Nucleus accumbens (tissue), 56 donors: ENCODE measurements around the gene ZCCHC9.
"Not testable (repeated sequence)": the region's sequence is repeated elsewhere in the genome, so short reads cannot be mapped to it uniquely, and the experiment has no call there.

ENCODE experiments used
- DNase-seq, 56 donors: peaks; one replicate each; lab custom pipeline; 2025; lab: John Stamatoyannopoulos, UW

ZCCHC9 gene, protein sequence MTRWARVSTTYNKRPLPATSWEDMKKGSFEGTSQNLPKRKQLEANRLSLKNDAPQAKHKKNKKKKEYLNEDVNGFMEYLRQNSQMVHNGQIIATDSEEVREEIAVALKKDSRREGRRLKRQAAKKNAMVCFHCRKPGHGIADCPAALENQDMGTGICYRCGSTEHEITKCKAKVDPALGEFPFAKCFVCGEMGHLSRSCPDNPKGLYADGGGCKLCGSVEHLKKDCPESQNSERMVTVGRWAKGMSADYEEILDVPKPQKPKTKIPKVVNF

DNA sequence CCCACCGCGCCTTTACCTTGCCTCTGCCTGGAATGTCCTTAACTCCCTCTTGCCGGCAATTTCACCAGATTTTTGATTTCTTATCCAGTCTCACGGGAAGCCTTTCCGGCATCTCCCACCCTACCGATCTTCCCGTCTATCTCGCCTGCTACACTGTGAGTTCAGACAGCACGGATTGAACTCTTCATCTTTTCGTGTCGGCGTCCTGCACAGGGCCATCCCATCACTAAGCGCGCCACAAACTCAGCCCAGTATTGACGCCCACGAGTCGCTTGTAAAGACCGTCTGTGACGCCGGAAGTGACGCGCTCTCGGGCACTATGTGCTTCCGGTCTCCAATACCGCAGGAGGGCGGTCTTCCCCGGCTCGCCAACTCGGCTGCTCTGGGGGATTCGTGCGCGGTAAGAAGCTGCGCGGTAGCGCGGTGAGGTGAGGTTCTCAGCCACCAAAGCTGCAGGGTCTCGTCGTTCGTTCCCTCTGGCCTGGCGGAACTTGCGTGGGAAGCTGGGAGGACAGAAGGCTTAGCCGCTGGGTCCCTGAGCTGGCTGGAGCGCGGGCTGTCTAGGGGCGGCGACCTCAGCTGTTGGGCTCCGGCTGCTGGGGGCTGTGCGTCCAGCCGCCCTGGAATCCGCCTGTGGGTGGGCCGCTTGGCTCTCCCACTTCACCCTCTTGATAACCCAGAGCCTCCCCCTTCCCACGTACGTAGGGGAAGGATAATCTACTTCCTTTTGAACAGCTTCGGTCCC lies at the start of gene ZCCHC9:
ZCCHC9 (plus strand) TSS at position 317 of the 745 bp plus-strand sequence. CDS start 3,171 bp downstream, outside the sequence.
- DNase-seq, result peak; percentile 13 to 95 (median 85)

DNA sequence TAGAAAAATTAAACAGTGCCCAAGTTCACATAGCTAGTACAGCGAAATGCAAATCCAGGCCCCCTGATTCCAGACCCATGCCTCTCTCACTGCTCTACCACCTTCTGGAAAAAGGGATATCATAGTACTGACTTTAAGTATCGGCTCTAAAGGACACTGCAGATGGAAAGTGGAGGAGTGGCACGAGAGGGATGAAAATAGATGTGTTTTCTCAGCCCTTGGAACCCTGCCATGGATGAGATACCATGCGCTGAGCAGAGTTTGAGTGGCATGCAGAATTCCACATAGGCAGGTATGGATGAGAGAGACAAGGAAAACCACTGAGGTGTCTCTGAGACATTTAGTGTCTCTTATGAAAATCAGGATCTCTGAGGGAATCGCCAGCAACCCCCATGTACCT lies 49.5 kb upstream of the ZCCHC9 start:
- DNase-seq, result no peak

DNA sequence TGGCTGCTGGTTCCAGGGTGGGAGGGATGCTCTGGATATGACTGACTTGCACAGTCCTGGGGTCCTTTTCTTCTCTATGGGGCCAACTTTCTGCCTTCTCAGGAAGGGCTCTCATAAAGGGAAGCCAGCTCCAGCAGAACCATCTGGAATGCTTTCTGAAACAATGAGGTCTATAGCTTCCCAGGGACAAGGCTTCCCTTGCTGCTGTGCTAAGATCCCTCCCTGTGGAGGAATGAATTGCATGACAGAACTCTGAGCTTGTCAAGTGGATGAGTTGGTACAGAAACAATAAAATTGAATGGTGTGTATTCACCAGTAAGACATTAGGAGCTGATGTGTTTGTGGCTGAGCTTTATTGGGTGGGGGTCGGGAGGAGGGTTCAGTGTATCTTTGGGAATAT lies 48.5 kb upstream of the ZCCHC9 start:
- DNase-seq, result peak in 1 of 56 donors; percentile 31

DNA sequence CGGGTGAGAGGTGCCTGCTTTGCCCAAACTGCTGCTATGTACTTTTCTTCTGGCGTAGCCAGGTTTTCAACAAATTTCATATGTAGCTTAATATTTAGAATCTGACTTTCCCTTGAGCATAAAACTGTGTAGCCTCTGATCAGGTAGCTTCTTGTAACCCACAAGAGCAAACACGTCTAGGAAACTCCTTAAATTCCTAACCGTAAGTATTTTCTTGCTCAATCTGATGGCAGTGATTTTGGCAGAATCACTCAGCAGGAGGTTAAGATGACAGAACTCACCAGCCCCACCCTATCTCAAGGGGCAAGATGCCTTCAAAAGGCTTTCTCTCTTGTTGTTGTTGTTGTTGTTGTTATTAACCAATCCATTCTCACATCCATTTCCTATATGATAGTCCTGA lies 47.5 kb upstream of the ZCCHC9 start:
- DNase-seq, result no peak

DNA sequence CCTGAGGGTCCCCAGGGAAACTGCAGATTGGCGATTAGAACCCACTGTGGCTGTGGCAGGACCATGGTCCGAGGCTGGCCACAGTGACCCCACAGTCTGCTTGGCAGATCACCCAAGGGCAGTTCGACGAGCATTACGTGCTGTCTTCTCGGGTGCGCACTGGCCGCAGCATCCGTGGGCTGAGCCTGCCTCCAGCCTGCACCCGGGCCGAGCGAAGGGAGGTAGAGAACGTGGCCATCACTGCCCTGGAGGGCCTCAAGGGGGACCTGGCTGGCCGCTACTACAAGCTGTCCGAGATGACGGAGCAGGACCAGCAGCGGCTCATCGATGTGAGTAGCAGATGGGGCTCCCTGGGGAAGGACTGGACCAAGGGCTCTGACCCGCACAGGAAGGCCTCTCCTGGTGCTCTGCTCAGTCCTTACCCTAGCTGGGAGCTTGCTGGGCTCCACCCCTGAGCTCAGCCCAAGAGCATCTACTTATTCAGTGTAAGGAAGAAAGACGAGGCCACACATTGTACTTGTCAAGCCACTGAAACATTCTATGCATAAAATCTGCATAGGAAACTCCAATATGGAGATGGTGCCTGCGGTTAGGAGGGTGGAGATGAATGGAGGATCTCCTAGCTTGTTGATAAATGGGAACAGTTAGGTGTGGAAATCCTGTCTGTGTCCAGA lies 46.4 kb upstream of the ZCCHC9 start:
- DNase-seq, result no peak

DNA sequence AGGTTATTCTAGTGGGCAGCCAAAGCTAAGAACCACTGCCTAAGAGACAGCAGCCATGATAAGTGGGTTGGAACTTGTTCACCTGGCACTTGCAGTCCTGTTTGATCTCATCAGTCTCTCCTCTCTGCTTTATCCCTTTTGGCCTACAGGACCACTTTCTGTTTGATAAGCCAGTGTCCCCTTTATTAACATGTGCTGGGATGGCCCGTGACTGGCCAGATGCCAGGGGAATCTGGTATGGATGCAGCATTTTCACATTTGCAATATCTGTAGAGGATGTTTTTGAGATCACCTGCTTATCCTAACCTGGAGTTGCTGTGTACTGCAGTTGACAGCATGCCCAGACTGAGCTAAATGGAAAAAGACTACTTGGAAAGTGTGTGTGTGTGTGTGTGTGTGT lies 44.6 kb upstream of the ZCCHC9 start:
- DNase-seq, result no peak

DNA sequence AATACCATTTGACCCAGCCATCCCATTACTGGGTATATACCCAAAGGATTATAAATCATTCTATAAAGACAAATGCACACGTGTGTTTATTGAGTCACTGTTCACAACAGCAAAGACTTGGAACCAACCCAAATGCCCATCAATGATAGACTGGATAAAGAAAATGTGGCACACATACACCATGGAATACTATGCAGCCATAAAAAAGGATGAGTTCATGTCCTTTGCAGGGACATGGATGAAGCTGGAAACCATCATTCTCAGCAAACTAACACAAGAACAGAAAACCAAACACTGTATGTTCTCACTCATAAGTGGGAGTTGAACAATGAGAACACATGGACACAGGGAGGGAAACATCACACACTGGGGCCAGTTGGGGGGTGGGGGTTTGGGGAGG lies 38.6 kb upstream of the ZCCHC9 start:
- DNase-seq, result not testable (repeated sequence)

DNA sequence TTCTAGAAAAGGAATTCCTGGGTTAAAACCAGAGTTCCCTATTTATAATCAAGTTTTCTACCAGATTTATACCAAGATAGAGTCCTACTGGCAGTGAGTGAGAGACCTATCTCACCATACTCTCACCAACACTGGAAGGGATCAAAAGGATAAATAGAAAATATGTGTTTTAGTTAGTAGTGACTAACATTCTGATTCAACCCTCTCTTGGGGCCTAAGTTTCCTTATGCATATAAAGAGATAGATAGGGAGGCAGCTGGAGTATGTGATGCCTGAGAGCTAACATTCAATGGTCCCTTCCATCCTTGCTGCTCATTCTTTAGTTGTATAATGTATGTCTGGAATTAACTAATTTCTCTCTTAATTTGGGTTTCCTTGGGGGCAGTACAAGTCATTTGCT lies 36.3 kb upstream of the ZCCHC9 start:
- no peak for DNase-seq

DNA sequence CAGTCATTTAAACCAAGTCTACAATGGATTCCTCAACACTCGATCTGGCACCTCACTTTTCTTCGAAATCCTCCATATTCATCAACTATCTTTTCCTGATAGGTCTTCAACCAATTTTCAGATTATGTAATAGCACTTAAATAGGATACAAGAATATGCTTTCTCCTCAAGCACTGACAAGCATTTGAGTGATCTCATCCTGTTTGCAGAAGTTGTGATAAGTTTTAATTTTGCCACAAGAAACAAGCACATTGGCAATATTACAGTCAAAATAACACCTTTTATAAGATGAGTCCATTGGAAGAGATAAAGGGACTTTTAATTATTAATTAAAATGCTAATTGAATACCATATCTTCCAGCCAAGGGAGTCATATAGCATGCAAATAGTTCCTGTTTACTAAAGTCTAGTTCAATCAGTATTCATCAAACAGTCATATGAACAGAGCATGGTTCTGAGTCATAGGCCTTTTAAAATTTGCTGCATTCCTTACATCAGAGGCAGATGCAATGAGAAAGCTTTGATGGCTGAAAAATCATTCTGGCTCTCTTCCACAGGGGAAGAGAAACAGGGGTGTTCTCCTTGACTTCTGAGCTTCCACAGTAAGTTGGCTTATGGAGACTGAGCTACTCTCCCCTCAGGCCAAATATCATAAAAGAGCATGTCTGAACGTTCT lies 32.7 kb upstream of the ZCCHC9 start:
- no peak for DNase-seq

DNA sequence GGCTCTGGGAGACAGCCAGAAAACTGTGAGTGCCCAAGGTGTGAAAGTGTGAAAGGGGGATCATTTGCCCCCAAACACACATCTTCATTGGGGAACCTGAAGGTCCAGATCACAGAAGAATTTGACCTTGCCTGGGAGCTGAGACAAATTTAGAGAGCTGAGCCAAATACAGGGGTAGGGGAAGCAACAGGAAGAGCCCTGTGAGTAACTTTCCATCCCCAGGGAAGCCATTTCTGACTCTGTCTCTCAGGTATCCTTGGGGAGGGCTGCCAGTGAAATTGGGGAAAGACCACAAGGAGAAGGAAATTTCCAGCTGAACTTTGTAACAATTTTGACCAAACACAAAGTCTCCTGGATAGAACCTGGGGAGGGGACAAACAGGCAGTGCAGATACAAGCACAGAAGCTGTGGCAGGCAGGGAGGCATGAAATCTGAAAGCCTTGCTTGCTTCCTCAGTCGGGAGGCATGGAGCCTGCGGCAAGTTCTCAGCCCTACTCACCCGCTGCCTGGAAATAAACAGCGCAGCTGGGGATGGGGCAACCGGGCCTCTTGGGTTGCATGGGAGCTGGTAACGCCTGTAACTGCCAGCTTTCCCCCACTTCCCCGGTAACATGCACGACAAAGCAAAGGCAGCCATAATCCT lies 31.5 kb upstream of the ZCCHC9 start:
- DNase-seq, result no peak

DNA sequence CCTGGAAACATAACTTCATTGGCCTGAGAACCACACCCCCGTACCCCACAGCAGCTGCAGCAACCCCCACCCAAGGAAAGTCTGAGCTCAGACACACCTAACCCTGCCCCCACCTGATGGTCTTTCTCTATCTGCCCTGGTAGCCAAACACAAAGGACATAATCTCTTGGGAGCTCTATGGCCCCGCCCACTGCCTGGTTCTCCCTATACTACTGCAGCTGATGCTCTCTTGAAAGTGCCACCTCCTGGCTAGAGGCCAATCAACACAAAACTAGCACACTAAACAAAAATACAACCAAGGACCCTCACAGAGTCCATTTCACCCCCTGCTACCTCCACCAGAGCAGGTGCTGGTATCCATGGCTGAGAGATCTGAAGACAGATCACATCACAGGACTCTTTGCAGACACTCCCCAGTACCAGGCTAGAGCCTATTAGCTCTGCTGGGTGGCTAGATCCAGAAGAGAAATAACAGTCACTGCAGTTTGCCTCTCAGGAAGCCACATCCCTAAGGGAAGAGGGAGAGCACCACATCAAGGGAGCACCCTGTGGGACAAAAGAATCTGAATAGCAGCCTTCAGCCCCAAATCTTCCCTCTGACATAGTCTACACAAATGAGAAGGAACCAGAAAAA lies 30.9 kb upstream of the ZCCHC9 start:
- DNase-seq, result not testable (repeated sequence)

DNA sequence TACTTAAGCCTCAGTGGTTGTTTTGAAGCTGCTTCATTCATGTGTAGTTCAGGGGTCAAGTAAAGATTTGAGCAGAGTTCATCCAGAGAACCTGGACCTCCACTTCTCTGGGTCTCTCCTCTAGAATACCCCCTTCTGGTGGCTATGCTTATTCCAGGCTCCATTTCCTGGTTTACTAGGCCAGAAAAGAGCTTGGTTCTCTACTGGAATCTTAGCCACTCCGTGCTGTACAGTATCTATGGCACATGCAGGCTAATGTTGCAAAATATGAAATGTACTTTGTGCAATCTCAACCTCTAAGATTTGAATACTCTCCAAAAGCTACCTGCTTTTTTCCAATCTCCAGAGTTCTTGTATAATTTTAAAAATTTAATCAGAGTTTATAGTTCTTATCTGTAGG lies 17.4 kb upstream of the ZCCHC9 start:
- no peak for DNase-seq

DNA sequence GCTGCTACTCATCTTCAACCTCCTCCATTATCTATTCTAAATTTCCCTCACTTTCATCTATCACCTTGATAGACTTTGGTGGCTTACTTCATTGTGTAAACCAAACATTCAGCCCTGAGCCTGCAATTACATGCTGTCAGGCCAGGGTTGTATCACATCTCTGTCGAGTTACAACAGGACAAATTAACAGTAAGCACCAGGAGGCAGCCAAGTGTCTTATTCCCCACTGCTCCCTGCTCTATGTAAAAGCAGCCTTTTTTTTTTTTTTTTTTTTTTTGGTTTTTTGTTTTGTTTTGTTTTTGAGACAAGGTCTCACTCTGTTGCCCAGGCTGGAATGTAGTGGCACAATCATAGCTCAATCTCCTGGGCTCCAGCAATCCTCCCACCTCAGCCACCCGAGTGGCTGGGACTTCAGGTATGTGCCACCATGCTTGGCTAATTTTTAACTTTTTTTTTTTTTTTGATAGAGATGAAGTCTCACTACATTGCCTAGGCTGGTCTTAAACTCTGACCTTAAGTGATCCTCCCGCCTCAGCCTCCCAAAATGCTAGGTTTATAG lies 15.2 kb upstream of the ZCCHC9 start:
- DNase-seq, result no peak

DNA sequence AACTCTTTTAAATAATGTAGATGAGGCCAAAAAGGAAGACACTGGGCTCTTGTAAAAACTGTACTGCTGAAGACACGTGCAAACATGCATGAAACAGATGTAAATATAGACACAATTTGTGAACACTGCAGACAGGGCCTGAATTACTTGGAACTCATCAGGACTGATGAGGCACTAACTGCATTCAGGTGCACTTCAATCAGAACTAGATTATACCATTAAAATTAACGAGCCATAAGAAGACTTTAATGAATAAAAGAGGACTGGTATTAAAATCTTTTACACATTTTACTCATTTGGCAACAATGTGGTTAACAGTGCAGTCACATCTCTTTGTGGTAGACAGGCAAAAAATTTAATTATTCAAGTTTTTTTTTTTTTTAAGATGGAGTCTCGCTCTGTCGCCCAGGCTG lies 13.4 kb upstream of the ZCCHC9 start:
- DNase-seq, result no peak

DNA sequence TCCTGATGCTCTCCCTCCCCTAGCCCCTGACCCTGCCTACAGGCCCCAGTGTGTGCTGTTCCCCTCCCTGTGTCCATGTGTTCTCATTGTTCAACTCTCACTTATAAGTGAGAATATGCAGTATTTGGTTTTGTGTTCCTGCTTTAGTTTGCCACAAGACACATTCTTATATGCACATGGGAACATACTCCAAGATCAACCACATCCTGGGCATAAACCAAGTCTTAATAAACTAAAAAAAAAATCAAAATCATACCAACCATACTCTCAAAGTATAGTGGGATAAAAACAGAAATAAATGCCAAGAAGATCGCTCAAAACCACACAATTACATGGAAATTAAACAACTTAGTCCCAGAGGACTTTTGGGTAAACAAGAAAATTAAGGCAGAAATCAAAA lies 11.2 kb upstream of the ZCCHC9 start:
- DNase-seq, result no peak

DNA sequence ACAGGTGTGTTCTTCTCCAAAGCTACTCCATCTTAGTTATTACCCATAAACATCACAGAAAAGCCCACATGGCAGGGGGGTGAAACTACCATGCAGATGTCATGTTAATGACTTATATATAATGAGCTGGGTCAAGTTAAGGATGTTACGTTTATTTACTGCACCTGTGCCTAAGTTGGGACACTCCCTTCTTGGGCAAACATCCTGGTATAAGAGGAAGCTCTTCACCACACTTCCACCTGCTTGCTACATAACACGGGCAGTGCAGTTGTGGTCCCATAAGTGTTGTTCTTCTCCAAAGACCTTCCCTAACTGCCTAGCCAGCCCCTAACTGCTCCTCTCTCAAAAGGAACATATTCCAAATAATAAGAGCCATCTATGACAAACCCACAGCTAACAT lies 9.3 kb upstream of the ZCCHC9 start:
- DNase-seq, result no peak

DNA sequence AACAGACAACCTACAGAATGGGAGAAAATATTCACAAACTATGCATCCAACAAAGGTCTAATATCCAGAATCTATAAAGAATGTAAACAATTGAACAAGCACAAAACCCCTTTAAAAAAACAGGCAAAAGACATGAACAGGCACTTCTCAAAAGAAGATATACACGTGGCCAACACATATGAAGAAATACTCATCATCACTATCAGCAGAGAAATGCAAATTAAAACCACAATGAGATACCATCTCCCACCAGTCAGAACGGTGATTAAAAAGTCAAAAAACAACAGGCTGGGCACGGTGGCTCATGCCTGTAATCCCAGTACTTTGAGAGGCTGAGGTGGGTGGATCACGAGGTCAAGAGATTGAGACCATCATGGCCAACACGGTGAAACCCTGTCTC lies 7.4 kb upstream of the ZCCHC9 start:
- DNase-seq, result not testable (repeated sequence)

DNA sequence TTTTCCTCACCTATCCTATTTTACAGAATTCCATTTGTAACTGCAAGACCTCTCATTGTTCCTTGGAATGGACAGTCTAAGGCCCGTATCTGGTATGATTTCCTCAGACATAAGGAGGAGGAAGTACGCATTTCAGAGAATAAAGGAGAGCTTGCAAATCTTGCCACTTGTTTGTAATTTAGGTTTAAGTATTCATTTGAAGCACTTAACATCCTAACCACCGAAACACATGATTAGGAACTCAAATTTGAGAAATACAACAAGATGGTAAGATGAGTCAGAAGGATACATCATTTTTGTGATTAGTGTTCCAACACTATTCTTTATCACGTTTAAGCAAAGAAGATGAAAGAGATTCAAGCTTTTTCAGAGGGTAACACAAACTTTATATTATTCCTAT lies 3.9 kb upstream of the ZCCHC9 start:
- DNase-seq, result no peak

DNA sequence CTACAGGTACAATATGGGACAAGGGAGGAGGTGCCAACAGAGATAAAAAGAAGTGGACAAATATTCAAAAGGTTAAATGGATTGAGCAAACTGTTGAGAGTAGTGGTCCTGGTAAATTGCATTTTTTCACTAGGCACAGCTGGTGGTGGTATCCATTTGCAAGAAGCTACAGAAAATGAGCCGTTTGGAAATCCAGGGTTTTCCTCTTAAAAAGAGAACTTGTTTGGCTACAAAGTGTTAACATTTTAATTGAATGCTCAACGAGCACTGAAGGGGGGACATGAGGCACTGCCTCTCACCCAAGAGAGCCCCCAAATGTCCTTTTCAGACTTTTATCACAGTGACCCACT lies 491 bp upstream of the ZCCHC9 start:
- DNase-seq, result no peak

DNA sequence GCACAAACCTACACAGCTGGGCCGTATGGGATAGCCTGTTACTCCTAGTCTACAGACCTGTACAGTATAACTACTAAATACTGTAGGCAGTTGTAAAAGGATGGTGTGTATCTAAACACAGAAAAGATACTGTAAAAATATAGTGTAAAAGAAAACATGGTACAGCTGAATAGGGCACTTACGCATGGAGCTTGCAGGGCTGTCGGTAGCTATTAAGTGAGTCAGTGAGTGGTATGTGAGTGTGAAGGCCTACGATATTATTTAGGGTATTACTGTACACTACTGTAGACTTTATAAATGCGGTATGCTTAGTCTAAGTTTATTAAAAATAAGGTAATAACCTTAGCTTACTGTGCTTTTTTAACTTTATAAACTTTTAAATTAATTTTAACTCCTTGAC lies 1.2 kb downstream of the ZCCHC9 start:
- DNase-seq, result no peak
